ENCODE results near the gene SLAMF9.

The SLAMF9 gene

DNA sequence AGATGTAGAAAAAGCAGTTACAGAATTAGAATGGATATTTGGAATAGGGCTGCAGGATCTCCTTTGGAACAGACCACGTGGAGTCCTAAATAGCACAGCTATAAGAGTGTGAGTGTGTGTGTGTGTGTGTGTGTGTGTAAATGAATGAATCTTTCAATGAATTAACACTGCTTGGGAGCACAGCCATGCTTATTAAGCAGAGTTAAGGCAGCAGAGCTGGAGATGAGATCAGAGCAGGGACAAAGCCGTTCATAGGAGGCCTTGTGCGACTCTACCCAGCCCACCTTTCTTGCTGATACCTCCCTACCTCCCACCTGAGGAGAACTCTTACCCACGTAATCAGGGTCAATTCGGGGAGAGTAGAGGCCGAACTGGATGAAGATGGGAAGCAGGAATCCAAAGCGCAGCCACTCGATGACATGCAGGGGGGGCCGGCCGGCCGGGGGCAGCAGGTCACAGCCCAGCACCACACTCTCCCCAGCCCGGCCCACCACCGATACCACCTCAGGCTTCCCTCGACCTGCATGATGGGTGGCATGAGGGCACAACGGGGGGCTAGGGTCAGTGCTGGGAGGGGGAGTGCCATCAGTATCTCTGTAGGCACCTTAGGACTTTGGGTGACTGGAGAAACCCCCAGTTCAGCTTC is 11.3 kb downstream of the SLAMF9 start:
- H3K9me3 ChIP-seq (ENCODE audit: insufficient read depth, low read depth, low read length), result no peaks in the 10 kb centered on the region
- H3K27me3 ChIP-seq (ENCODE audit: insufficient read depth, low read length, poor library complexity, severe bottlenecking), result no peaks in the 10 kb centered on the region
- H3K9ac ChIP-seq (ENCODE audit: low read depth, low read length, poor library complexity, severe bottlenecking), result no peak overlapping the region
- TF ChIP-seq EZH2phosphoT487 (IDR thresholded peaks at IDR 0.05; ENCODE audit: borderline replicate concordance), result no peak
- TF ChIP-seq, protein P1, sequence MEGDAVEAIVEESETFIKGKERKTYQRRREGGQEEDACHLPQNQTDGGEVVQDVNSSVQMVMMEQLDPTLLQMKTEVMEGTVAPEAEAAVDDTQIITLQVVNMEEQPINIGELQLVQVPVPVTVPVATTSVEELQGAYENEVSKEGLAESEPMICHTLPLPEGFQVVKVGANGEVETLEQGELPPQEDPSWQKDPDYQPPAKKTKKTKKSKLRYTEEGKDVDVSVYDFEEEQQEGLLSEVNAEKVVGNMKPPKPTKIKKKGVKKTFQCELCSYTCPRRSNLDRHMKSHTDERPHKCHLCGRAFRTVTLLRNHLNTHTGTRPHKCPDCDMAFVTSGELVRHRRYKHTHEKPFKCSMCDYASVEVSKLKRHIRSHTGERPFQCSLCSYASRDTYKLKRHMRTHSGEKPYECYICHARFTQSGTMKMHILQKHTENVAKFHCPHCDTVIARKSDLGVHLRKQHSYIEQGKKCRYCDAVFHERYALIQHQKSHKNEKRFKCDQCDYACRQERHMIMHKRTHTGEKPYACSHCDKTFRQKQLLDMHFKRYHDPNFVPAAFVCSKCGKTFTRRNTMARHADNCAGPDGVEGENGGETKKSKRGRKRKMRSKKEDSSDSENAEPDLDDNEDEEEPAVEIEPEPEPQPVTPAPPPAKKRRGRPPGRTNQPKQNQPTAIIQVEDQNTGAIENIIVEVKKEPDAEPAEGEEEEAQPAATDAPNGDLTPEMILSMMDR (conservative IDR thresholded peaks at IDR 0.05; ENCODE audit: low read length), result no peak
- H3K4me3 ChIP-seq (ENCODE audit: low read length, poor library complexity, severe bottlenecking), result no peak overlapping the region
- no peaks in the 10 kb centered on the region for H4K20me1 ChIP-seq (ENCODE audit: insufficient read depth, low read length, poor library complexity, severe bottlenecking)
- H2AFZ ChIP-seq (ENCODE audit: low read length), result no peak overlapping the region
- no peaks in the 10 kb centered on the region for H3K9me2 ChIP-seq (replicated peaks; ENCODE audit: low read depth, low read length)
- H3K4me2 ChIP-seq (ENCODE audit: low read depth, low read length, poor library complexity, severe bottlenecking), result no peak overlapping the region
- peaks cover 6% of the 10 kb centered on the region for H3K4me1 ChIP-seq (ENCODE audit: insufficient read depth, low read length, poor library complexity, severe bottlenecking)
- no peaks in the 10 kb centered on the region for H3K36me3 ChIP-seq (ENCODE audit: insufficient read depth, low read length)
- no peaks in the 10 kb centered on the region for H3K79me2 ChIP-seq (ENCODE audit: insufficient read depth, low read length)
- H3F3A ChIP-seq (ENCODE audit: low read depth), result no peaks in the 10 kb centered on the region

DNA sequence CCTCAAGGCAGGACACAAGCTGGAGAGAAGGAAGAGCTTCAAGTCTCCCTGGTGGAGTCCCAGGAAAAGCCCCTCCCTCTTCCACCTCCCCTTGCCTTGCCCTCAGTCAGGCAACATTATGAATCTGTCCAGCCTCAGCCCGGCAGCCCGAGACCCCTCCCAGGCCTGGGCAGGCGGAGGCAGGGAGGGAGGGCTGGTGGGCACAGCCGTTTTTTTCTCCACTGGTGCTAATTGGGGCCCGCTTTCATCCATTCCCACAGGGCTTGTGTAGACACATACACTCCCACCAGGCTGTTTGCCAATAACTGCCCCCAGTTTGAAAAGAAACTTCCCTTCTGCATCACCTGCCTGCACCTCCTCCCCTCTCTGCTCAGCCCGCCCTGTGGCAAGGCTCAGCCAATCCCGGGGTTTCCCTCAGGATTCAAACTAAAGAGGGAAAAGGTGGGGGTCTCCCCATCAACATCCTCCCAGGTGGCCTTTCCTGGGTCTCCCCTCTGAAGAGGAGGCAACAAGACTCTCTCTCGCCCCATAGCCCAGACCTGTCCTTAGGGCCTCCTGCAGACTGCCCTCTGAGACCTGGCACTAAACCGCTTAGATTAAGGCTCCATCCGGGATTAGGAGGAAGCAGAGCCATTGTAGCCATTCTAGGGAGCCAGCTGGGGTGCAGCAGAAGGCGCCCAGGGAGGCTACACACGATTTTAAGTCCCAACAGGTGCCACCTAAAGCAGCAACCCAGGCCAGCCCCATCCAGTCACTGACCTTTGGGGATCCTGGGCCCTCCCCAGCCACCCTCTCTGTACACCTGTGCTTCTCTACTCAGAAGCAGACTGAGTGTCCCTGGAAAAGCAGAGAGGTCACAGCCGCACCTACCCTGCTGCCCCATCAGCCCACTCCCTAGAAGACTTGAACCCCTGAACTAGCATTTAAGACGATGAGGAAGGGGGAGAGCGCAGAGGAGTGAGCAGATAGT is 12.2 kb downstream of the SLAMF9 start:
- H3K9ac ChIP-seq (ENCODE audit: low read depth, low read length, poor library complexity, severe bottlenecking), result no peak overlapping the region
- no peaks in the 10 kb centered on the region for H3K79me2 ChIP-seq (ENCODE audit: insufficient read depth, low read length)
- no peaks in the 10 kb centered on the region for H3K9me2 ChIP-seq (replicated peaks; ENCODE audit: low read depth, low read length)
- H3K9me3 ChIP-seq (ENCODE audit: insufficient read depth, low read depth, low read length), result no peaks in the 10 kb centered on the region
- H3K27me3 ChIP-seq (ENCODE audit: insufficient read depth, low read length, poor library complexity, severe bottlenecking), result no peaks in the 10 kb centered on the region
- no peaks in the 10 kb centered on the region for H4K20me1 ChIP-seq (ENCODE audit: insufficient read depth, low read length, poor library complexity, severe bottlenecking)
- no peak overlapping the region for H3K4me3 ChIP-seq (ENCODE audit: low read length, poor library complexity, severe bottlenecking)
- TF ChIP-seq, protein P1 (conservative IDR thresholded peaks at IDR 0.05; ENCODE audit: low read length), result no peak
- no peak for TF ChIP-seq EZH2phosphoT487 (IDR thresholded peaks at IDR 0.05; ENCODE audit: borderline replicate concordance)
- no peak overlapping the region for H3K4me2 ChIP-seq (ENCODE audit: low read depth, low read length, poor library complexity, severe bottlenecking)
- H3K36me3 ChIP-seq (ENCODE audit: insufficient read depth, low read length), result no peaks in the 10 kb centered on the region
- H3F3A ChIP-seq (ENCODE audit: low read depth), result no peaks in the 10 kb centered on the region
- H3K4me1 ChIP-seq (ENCODE audit: insufficient read depth, low read length, poor library complexity, severe bottlenecking), result peaks cover 6% of the 10 kb centered on the region
- H2AFZ ChIP-seq (ENCODE audit: low read length), result no peak overlapping the region

DNA sequence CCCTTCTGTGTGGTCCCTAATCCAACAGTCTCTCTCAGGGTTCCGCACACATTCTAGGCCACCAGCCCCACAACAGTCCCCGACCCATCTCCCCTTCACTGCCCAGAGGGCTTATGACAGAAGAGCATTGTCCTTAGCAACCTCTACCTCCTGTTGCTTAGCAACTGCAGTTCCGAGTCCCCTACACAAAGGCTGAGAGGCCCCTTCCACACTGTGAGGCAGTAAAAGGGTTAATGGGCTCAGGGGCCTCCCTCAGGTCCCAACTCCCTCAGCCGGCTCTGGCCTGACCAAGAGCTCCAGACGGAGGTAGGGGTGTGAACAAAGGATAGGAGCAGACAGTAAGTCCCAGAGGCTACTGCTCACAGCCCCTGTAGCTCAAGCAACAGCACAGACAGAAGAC is 12.9 kb downstream of the SLAMF9 start:
- H2AFZ ChIP-seq (ENCODE audit: low read length), result no peak overlapping the region
- no peaks in the 10 kb centered on the region for H3K36me3 ChIP-seq (ENCODE audit: insufficient read depth, low read length)
- H3K9me3 ChIP-seq (ENCODE audit: insufficient read depth, low read depth, low read length), result no peaks in the 10 kb centered on the region
- no peaks in the 10 kb centered on the region for H3K79me2 ChIP-seq (ENCODE audit: insufficient read depth, low read length)
- H3K4me3 ChIP-seq (ENCODE audit: low read length, poor library complexity, severe bottlenecking), result no peak overlapping the region
- H3K9me2 ChIP-seq (replicated peaks; ENCODE audit: low read depth, low read length), result no peaks in the 10 kb centered on the region
- no peaks in the 10 kb centered on the region for H4K20me1 ChIP-seq (ENCODE audit: insufficient read depth, low read length, poor library complexity, severe bottlenecking)
- H3K27me3 ChIP-seq (ENCODE audit: insufficient read depth, low read length, poor library complexity, severe bottlenecking), result no peaks in the 10 kb centered on the region
- H3F3A ChIP-seq (ENCODE audit: low read depth), result no peaks in the 10 kb centered on the region
- H3K4me1 ChIP-seq (ENCODE audit: insufficient read depth, low read length, poor library complexity, severe bottlenecking), result peaks cover 6% of the 10 kb centered on the region
- TF ChIP-seq EZH2phosphoT487 (IDR thresholded peaks at IDR 0.05; ENCODE audit: borderline replicate concordance), result no peak
- TF ChIP-seq, protein P1 (conservative IDR thresholded peaks at IDR 0.05; ENCODE audit: low read length), result no peak
- no peak overlapping the region for H3K9ac ChIP-seq (ENCODE audit: low read depth, low read length, poor library complexity, severe bottlenecking)
- H3K4me2 ChIP-seq (ENCODE audit: low read depth, low read length, poor library complexity, severe bottlenecking), result no peak overlapping the region
